ENCODE measurements around the gene RASL11A.

DNA sequence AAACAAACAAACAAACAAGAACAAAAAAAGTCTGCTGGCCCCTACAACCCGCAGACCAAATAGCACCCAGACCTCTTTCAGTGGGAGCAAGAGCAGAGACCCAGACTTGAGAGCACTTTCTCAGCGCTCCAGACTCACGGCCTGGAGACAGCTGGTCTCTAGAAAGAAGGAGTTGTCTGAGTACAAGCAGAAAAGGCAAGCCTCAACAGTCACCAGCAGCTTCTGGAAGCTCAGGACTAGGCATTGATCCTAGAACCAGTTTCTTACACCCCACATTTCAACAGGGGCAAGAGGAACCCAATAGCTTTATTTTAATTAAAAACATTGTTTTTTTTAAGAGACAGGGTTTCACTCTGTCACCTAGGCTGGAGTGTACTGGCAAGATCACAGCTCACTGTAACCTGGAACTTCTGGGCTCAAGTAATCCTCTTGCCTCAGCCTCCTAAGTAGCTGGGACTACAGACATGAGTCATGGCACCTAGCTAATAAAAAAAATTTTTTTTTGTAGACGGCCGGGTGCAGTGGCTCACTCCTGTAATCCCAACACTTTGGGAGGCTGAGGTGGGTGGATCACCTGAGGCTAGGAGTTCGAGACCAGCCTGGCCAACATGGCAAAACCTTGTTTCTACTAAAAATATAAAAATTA, 30.4 kb downstream of the RASL11A start:
- TF ChIP-seq EZH2 (IDR thresholded peaks at IDR 0.05; ENCODE audit: insufficient read depth, poor library complexity, severe bottlenecking): no peak
- TF ChIP-seq EZH2phosphoT487 (IDR thresholded peaks at IDR 0.05; ENCODE audit: insufficient read depth, low read depth): no peak

Measured in GM23248 (cell line).